ENCODE data around the gene EEPD1. TPM values are rescaled to one million over a fixed set of nuclear protein-coding genes. Genes with fewer than 3 reads are reported as not detected.

Gene EEPD1
- total RNA-seq, 4 donors from 2014 or later, result 2.2 to 9.3 (median 6.2) TPM

- 36 to 39% methylated on average over 10 of the region's 10 CpGs for WGBS, 2 donors
- no peak for TF ChIP-seq CTCF (IDR thresholded peaks at IDR 0.05)
These were observed 153.7 kb downstream of the EEPD1 start for GRCh38 chr7:36306722-36307121.

GRCh38 chr7:36308031-36308430 is 155.0 kb downstream of the EEPD1 start:
- intact Hi-C loops (cut with DNase I), result no loop called here
- no peak for DNase-seq
- Histone ChIP-seq H3K4me3 (replicated peaks in 1 of 3) (no peak overlapping the region), H3K9me3 (no peaks in the 10 kb centered on the region), H3K36me3 (no peaks in the 10 kb centered on the region), H3K4me1 (peaks cover 24 to 26% of the 10 kb centered on the region in 2 donors), H3K27ac (no peak overlapping the region), H3K27me3 (no peaks in the 10 kb centered on the region)
- TF ChIP-seq CTCF (IDR thresholded peaks at IDR 0.05) (no peak), POLR2A (IDR thresholded peaks at IDR 0.05) (no peak)
- WGBS, 2 donors, result 88 to 91% methylated on average over 10 of the region's 10 CpGs

More at GRCh38 chr7:36306722-36307121, 153.7 kb downstream of the EEPD1 start:
- H3K9me3 ChIP-seq, result no peaks in the 10 kb centered on the region
- H3K4me1 ChIP-seq, result peaks cover 35 to 39% of the 10 kb centered on the region in 2 donors
- H3K27ac ChIP-seq, result no peak overlapping the region
- no peaks in the 10 kb centered on the region for H3K36me3 ChIP-seq
- H3K27me3 ChIP-seq, result no peaks in the 10 kb centered on the region
- peak; percentile 26 to 49 for DNase-seq
- intact Hi-C loops (cut with DNase I), result no loop called here
- H3K4me3 ChIP-seq (replicated peaks in 1 of 3), result no peak overlapping the region

GRCh38 chr7:36309301-36309700 is 156.2 kb downstream of the EEPD1 start:
- no peaks in the 10 kb centered on the region for H3K36me3 ChIP-seq
- H3K9me3 ChIP-seq, result no peaks in the 10 kb centered on the region
- TF ChIP-seq CTCF (IDR thresholded peaks at IDR 0.05) (no peak), POLR2A (IDR thresholded peaks at IDR 0.05) (no peak)
- 95 to 98% methylated on average over 7 to 8 of the region's 9 CpGs for WGBS, 2 donors
- H3K4me1 ChIP-seq, result peaks cover 11 to 15% of the 10 kb centered on the region in 2 donors
- DNase-seq, result no peak
- H3K4me3 ChIP-seq (replicated peaks in 1 of 3), result no peak overlapping the region
- intact Hi-C loops (cut with DNase I), result no loop called here
- no peak overlapping the region for H3K27ac ChIP-seq
- H3K27me3 ChIP-seq, result no peaks in the 10 kb centered on the region

GRCh38 chr7:36309716-36310115 is 156.7 kb downstream of the EEPD1 start:
- DNase-seq, result no peak
- H3K27ac ChIP-seq, result no peak overlapping the region
- H3K27me3 ChIP-seq, result no peaks in the 10 kb centered on the region
- WGBS, 2 donors, result 86 to 98% methylated on average over 7 to 8 of the region's 8 CpGs
- peaks cover 9 to 12% of the 10 kb centered on the region in 2 donors for H3K4me1 ChIP-seq
- TF ChIP-seq POLR2A (IDR thresholded peaks at IDR 0.05) (no peak), CTCF (IDR thresholded peaks at IDR 0.05) (no peak)
- H3K4me3 ChIP-seq (replicated peaks in 1 of 3), result no peak overlapping the region
- H3K9me3 ChIP-seq, result no peaks in the 10 kb centered on the region
- intact Hi-C loops (cut with DNase I), result no loop called here
- H3K36me3 ChIP-seq, result no peaks in the 10 kb centered on the region

GRCh38 chr7:36310897-36311296 is 157.8 kb downstream of the EEPD1 start:
- Histone ChIP-seq H3K27me3 (no peaks in the 10 kb centered on the region), H3K27ac (no peak overlapping the region), H3K4me1 (peaks cover 9 to 10% of the 10 kb centered on the region in 2 donors), H3K36me3 (no peaks in the 10 kb centered on the region), H3K9me3 (no peaks in the 10 kb centered on the region), H3K4me3 (replicated peaks in 1 of 3) (no peak overlapping the region)
- TF ChIP-seq CTCF (IDR thresholded peaks at IDR 0.05), result no peak
- no peak for TF ChIP-seq POLR2A (IDR thresholded peaks at IDR 0.05)
- 87 to 93% methylated on average over 8 of the region's 8 CpGs for WGBS, 2 donors
- no peak for DNase-seq
- intact Hi-C loops (cut with DNase I), result no loop called here

Measured in thyroid gland (tissue), 4 donors.